Measurements from ENCODE around the gene IL32.

DNA sequence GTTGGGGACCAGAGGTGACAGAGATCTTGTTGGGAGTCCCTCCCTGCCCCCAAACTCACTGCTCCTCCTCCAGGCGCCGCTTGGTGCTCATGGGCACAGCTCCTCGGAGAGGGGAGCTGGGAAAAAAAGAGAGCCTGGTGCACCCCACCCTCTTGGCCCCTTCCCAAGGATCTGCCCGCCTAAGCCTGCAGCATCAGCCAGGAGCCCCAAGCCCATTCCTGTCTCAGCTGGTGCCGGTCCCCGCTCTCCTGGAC, 42.1 kb upstream of the IL32 start:
- TF ChIP-seq, protein P1, sequence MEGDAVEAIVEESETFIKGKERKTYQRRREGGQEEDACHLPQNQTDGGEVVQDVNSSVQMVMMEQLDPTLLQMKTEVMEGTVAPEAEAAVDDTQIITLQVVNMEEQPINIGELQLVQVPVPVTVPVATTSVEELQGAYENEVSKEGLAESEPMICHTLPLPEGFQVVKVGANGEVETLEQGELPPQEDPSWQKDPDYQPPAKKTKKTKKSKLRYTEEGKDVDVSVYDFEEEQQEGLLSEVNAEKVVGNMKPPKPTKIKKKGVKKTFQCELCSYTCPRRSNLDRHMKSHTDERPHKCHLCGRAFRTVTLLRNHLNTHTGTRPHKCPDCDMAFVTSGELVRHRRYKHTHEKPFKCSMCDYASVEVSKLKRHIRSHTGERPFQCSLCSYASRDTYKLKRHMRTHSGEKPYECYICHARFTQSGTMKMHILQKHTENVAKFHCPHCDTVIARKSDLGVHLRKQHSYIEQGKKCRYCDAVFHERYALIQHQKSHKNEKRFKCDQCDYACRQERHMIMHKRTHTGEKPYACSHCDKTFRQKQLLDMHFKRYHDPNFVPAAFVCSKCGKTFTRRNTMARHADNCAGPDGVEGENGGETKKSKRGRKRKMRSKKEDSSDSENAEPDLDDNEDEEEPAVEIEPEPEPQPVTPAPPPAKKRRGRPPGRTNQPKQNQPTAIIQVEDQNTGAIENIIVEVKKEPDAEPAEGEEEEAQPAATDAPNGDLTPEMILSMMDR (IDR thresholded peaks at IDR 0.05; ENCODE audit: borderline replicate concordance, extremely low read depth, low read length, poor library complexity, severe bottlenecking): no peak
- no peak for TF ChIP-seq EZH2 (IDR thresholded peaks at IDR 0.05; ENCODE audit: borderline replicate concordance, low read depth, low read length, severe bottlenecking)
